Neural cell (in vitro differentiated cells): ENCODE results near the gene CEMIP2. TPM values are rescaled to one million over a fixed set of nuclear protein-coding genes. Genes with fewer than 3 reads are reported as not detected.

Experiments used
- H2AFZ ChIP-seq: fragments of 200-600, 300-800 bp; sonication (generic), shearing (Covaris generic); 2 replicates; pipeline ENCODE4 v1.6.0; 2014; ENCODE audit warnings: low read depth, mild to moderate bottlenecking, antibody characterized with exemption, low read length, moderate library complexity
- H3F3A ChIP-seq: fragments of 200-600 bp; shearing (Covaris generic); 2 replicates; pipeline ENCODE4 v1.6.1; 2016; ENCODE audit warnings: mild to moderate bottlenecking, moderate library complexity, mixed read lengths, antibody characterized with exemption, low read length; ENCODE audit not compliant: insufficient read depth, poor library complexity, severe bottlenecking
- H3K27ac ChIP-seq: fragments of 200-600, 300-800 bp; sonication (generic), shearing (Covaris generic); 2 replicates; pipeline ENCODE4 v1.5.1; 2014; ENCODE audit warnings: mild to moderate bottlenecking, low read length, moderate library complexity
- H3K27me3 ChIP-seq: fragments of 300-800, 200-600 bp; sonication (generic), shearing (Covaris generic); 2 replicates; pipeline ENCODE4 v1.6.0; 2014; ENCODE audit warnings: mild to moderate bottlenecking, low read depth, low read length, moderate library complexity; ENCODE audit not compliant: insufficient read depth
- H3K36me3 ChIP-seq: fragments of 300-800, 200-600 bp; sonication (generic), shearing (Covaris generic); 2 replicates; pipeline ENCODE4 v1.5.1; 2014; ENCODE audit warnings: mild to moderate bottlenecking, antibody characterized with exemption, low read length, moderate library complexity; ENCODE audit not compliant: insufficient read depth
- H3K4me2 ChIP-seq: fragments of 300-800, 200-600 bp; sonication (generic), shearing (Covaris generic); 2 replicates; pipeline ENCODE4 v1.6.0; 2014; ENCODE audit warnings: mild to moderate bottlenecking, low read length
- H3K4me3 ChIP-seq: fragments of 300-800, 200-600 bp; sonication (generic), shearing (Covaris generic); 2 replicates; pipeline ENCODE4 v1.5.1; 2014; ENCODE audit warnings: mild to moderate bottlenecking, low read length, moderate library complexity
- H3K79me2 ChIP-seq: fragments of 200-600 bp; shearing (Covaris generic); replicated peaks from 2 replicates; pipeline ENCODE4 v1.6.0; 2014; ENCODE audit warnings: mild to moderate bottlenecking, low read length, moderate library complexity; ENCODE audit not compliant: insufficient read depth
- H3K9ac ChIP-seq: fragments of 300-800, 200-600 bp; sonication (generic), shearing (Covaris generic); 2 replicates; pipeline ENCODE4 v1.6.1; 2016; ENCODE audit warnings: mild to moderate bottlenecking, low read length, mixed read lengths
- H3K9me2 ChIP-seq: fragments of 200-600 bp; shearing (Covaris generic); 2 replicates; pipeline ENCODE4 v1.6.1; 2016; ENCODE audit warnings: mild to moderate bottlenecking, low read length, mixed read lengths; ENCODE audit not compliant: insufficient read depth
- H3K9me3 ChIP-seq: fragments of 200-600, 300-800 bp; sonication (generic), shearing (Covaris generic); 2 replicates; pipeline ENCODE4 v1.6.1; 2016; ENCODE audit warnings: mild to moderate bottlenecking, mixed run types, low read length, moderate library complexity, mixed read lengths
- H4K20me1 ChIP-seq: fragments of 200-600 bp; shearing (Covaris generic); 2 replicates; pipeline ENCODE4 v1.6.1; 2016; ENCODE audit warnings: mild to moderate bottlenecking, mixed run types; ENCODE audit not compliant: insufficient read depth
- EP300 ChIP-seq: fragments of 450-650 bp; conservative IDR thresholded peaks from 2 replicates; pipeline ENCODE4 v1.6.1; 2014; ENCODE audit warnings: antibody characterized with exemption, mild to moderate bottlenecking, moderate library complexity; ENCODE audit not compliant: poor library complexity, severe bottlenecking
- EZH2 ChIP-seq: fragments of 200-600, 300-800 bp; shearing (Covaris generic), sonication (generic); IDR thresholded peaks from 2 replicates; pipeline ENCODE4 v1.6.1; 2014; ENCODE audit warnings: antibody characterized with exemption, low read length, borderline replicate concordance, mild to moderate bottlenecking; ENCODE audit not compliant: insufficient read depth, poor library complexity, severe bottlenecking
- MXI1 ChIP-seq: fragments of 450-650 bp; conservative IDR thresholded peaks from 2 replicates; pipeline ENCODE4 v1.6.1; 2014; ENCODE audit warnings: antibody characterized with exemption, mild to moderate bottlenecking; ENCODE audit not compliant: poor library complexity, severe bottlenecking
- POLR2AphosphoS5 ChIP-seq: IDR thresholded peaks from 2 replicates; pipeline ENCODE4 v1.6.1; 2012
- RAD21 ChIP-seq: fragments of 450-650 bp; conservative IDR thresholded peaks from 2 replicates; pipeline ENCODE4 v1.6.1; 2014; ENCODE audit warnings: antibody characterized with exemption, mild to moderate bottlenecking, moderate library complexity
- SMC3 ChIP-seq: fragments of 450-650 bp; conservative IDR thresholded peaks from 2 replicates; pipeline ENCODE4 v1.6.1; 2014; ENCODE audit warnings: antibody characterized with exemption, mild to moderate bottlenecking, moderate library complexity; ENCODE audit not compliant: poor library complexity
- TAF1 ChIP-seq: IDR thresholded peaks from 2 replicates; pipeline ENCODE4 v1.6.1; 2012; ENCODE audit warnings: low read depth
- polyA plus RNA-seq: library from polyadenylated mRNA; depleted of rRNA; stranded (reverse); fragments of >200 nt; gene quantifications from 2 replicates; pipeline ENCODE4 v1.2.3, GENCODE V29; 2014
- TF ChIP-seq, protein P1 (sequence below): fragments of 450-650 bp; IDR thresholded peaks from 2 replicates; pipeline ENCODE4 v1.5.1; 2014; ENCODE audit warnings: antibody characterized with exemption, mild to moderate bottlenecking, moderate library complexity; ENCODE audit not compliant: poor library complexity, severe bottlenecking
- TF ChIP-seq, protein P2 (sequence below): IDR thresholded peaks from 2 replicates; pipeline ENCODE4 v1.6.1; 2012; ENCODE audit warnings: borderline replicate concordance

Gene CEMIP2
- polyA plus RNA-seq, 1 donor from 2014 or later = 11.3 TPM

DNA sequence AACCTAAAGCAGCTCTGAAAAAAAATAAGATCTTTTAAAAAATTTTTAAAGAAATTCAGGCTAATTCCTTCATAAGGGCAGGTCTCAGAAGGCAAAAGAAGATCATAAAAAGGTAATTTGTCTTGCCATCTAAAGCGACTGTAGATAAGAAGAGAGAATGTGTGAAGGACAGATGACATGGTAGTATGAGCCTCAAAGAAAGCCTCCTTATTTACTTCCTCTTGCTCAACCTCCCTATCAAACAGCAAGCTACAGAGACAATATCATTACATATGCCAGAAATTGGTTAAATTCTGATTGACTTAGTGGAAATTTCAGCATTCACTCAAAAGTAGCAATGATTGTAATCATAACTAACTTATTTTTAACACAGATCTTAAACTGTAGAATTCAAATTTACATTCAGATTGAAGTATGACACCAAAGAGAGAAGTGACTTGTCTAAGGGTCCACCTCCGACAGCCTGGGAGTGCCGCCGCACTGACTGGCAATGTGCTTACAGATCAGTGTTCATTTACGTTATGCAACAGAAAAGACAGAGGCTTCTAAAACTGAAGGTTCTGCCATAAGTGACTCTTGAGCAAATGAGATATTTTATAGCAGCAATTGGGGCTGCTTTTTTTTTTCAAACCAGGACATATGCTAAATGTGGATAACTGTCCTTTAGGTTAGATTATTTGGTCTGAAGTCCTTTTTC, 132.0 kb downstream of the CEMIP2 start:
- Histone ChIP-seq H3K9me2 (no peaks in the 10 kb centered on the region), H3K27ac (no peak overlapping the region), H4K20me1 (no peaks in the 10 kb centered on the region), H3K4me3 (no peak overlapping the region), H3K9me3 (no peaks in the 10 kb centered on the region), H3F3A (no peaks in the 10 kb centered on the region), H2AFZ (no peak overlapping the region), H3K79me2 (no peaks in the 10 kb centered on the region), H3K27me3 (no peaks in the 10 kb centered on the region), H3K36me3 (no peaks in the 10 kb centered on the region), H3K4me2 (no peak overlapping the region), H3K9ac (no peak overlapping the region)
- no peak for TF ChIP-seq EZH2
- TF ChIP-seq, protein P1, sequence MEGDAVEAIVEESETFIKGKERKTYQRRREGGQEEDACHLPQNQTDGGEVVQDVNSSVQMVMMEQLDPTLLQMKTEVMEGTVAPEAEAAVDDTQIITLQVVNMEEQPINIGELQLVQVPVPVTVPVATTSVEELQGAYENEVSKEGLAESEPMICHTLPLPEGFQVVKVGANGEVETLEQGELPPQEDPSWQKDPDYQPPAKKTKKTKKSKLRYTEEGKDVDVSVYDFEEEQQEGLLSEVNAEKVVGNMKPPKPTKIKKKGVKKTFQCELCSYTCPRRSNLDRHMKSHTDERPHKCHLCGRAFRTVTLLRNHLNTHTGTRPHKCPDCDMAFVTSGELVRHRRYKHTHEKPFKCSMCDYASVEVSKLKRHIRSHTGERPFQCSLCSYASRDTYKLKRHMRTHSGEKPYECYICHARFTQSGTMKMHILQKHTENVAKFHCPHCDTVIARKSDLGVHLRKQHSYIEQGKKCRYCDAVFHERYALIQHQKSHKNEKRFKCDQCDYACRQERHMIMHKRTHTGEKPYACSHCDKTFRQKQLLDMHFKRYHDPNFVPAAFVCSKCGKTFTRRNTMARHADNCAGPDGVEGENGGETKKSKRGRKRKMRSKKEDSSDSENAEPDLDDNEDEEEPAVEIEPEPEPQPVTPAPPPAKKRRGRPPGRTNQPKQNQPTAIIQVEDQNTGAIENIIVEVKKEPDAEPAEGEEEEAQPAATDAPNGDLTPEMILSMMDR = no peak
- no peak for TF ChIP-seq EP300
- no peak for TF ChIP-seq RAD21
- TF ChIP-seq TAF1 = no peak
- TF ChIP-seq, protein P2, sequence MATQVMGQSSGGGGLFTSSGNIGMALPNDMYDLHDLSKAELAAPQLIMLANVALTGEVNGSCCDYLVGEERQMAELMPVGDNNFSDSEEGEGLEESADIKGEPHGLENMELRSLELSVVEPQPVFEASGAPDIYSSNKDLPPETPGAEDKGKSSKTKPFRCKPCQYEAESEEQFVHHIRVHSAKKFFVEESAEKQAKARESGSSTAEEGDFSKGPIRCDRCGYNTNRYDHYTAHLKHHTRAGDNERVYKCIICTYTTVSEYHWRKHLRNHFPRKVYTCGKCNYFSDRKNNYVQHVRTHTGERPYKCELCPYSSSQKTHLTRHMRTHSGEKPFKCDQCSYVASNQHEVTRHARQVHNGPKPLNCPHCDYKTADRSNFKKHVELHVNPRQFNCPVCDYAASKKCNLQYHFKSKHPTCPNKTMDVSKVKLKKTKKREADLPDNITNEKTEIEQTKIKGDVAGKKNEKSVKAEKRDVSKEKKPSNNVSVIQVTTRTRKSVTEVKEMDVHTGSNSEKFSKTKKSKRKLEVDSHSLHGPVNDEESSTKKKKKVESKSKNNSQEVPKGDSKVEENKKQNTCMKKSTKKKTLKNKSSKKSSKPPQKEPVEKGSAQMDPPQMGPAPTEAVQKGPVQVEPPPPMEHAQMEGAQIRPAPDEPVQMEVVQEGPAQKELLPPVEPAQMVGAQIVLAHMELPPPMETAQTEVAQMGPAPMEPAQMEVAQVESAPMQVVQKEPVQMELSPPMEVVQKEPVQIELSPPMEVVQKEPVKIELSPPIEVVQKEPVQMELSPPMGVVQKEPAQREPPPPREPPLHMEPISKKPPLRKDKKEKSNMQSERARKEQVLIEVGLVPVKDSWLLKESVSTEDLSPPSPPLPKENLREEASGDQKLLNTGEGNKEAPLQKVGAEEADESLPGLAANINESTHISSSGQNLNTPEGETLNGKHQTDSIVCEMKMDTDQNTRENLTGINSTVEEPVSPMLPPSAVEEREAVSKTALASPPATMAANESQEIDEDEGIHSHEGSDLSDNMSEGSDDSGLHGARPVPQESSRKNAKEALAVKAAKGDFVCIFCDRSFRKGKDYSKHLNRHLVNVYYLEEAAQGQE = no peak
- TF ChIP-seq SMC3 = no peak
- TF ChIP-seq MXI1 = no peak
- TF ChIP-seq POLR2AphosphoS5 = no peak

DNA sequence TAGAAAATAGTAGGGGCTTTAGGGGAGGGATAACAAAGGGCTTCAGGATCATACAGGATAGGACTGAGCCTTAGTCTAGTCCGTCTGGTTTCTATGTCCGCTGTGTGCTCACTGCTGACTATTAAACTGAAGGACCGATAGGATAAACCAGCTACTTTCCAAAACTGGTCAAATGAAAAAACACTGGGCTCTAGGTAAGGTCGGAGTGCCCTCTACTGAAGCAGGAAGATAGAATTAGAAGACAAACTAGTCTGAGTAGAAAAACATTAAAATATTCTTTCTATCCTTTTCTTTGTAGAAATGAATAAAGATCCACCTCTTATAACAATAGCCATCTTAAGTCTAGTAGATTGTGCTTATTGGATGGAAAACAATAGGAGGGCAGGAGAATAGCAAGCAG, 133.6 kb downstream of the CEMIP2 start:
- no peaks in the 10 kb centered on the region for H3K9me2 ChIP-seq
- no peaks in the 10 kb centered on the region for H4K20me1 ChIP-seq
- no peaks in the 10 kb centered on the region for H3K36me3 ChIP-seq
- no peak overlapping the region for H3K27ac ChIP-seq
- H3K4me3 ChIP-seq = no peak overlapping the region
- no peak overlapping the region for H3K9ac ChIP-seq
- H3K4me2 ChIP-seq = no peak overlapping the region
- no peaks in the 10 kb centered on the region for H3K79me2 ChIP-seq
- no peak for TF ChIP-seq TAF1
- TF ChIP-seq POLR2AphosphoS5 = no peak
- no peak for TF ChIP-seq EZH2
- TF ChIP-seq, protein P2 = no peak
- TF ChIP-seq RAD21 = no peak
- TF ChIP-seq, protein P1 = no peak
- no peak for TF ChIP-seq EP300
- no peak for TF ChIP-seq SMC3
- no peak for TF ChIP-seq MXI1
- no peak overlapping the region for H2AFZ ChIP-seq
- H3K27me3 ChIP-seq = no peaks in the 10 kb centered on the region
- no peaks in the 10 kb centered on the region for H3K9me3 ChIP-seq
- H3F3A ChIP-seq = no peaks in the 10 kb centered on the region
